ENCODE measurements around the gene ADGRE3. TPM values are rescaled to one million over a fixed set of nuclear protein-coding genes. Genes with fewer than 3 reads are reported as not detected.
"Not testable (repeated sequence)": the region's sequence is repeated elsewhere in the genome, so short reads cannot be mapped to it uniquely, and the experiment has no call there.

The ADGRE3 gene
- total and polyA plus RNA-seq, 4 donors, result 1.1 TPM; not detected in 3

- not testable (repeated sequence) for H3K36me3 ChIP-seq (ENCODE audit: control insufficient read depth, insufficient read depth, low read length); DNase-seq (ENCODE audit: low read depth in 4 of 6, low spot score in 6 of 6); H3K9me3 ChIP-seq (ENCODE audit: control insufficient read depth, insufficient read depth, low read length); H3K27ac ChIP-seq (ENCODE audit: low read depth, low read length); H3K27me3 ChIP-seq (ENCODE audit: control insufficient read depth, insufficient read depth, low read length); H3K4me3 ChIP-seq (ENCODE audit: low read depth, low read length); H3K4me1 ChIP-seq (ENCODE audit: control insufficient read depth, insufficient read depth, low read length)
- 87% methylated on average over 11 of the region's 14 CpGs for WGBS (ENCODE audit: insufficient coverage)
These were observed 61.1 kb downstream of the ADGRE3 start for GRCh38 chr19:14613399-14614098.

- Histone ChIP-seq H3K36me3 (ENCODE audit: control insufficient read depth, insufficient read depth, low read length) (no peaks in the 10 kb centered on the region), H3K4me3 (ENCODE audit: low read depth, low read length) (no peak overlapping the region), H3K27ac (ENCODE audit: low read depth, low read length) (no peak overlapping the region), H3K9me3 (ENCODE audit: control insufficient read depth, insufficient read depth, low read length) (no peaks in the 10 kb centered on the region), H3K4me1 (ENCODE audit: control insufficient read depth, insufficient read depth, low read length) (no peaks in the 10 kb centered on the region), H3K27me3 (ENCODE audit: control insufficient read depth, insufficient read depth, low read length) (no peaks in the 10 kb centered on the region)
- WGBS (ENCODE audit: insufficient coverage), result 79% methylated on average over 2 of the region's 4 CpGs
- DNase-seq (ENCODE audit: low read depth in 4 of 6, low spot score in 6 of 6), result no peak
These were observed 62.0 kb downstream of the ADGRE3 start for GRCh38 chr19:14612657-14613056.

GRCh38 chr19:14612242-14612641 is 62.4 kb downstream of the ADGRE3 start:
- not testable (repeated sequence) for H3K27ac ChIP-seq (ENCODE audit: low read depth, low read length); H3K4me1 ChIP-seq (ENCODE audit: control insufficient read depth, insufficient read depth, low read length); DNase-seq (ENCODE audit: low read depth in 4 of 6, low spot score in 6 of 6); H3K36me3 ChIP-seq (ENCODE audit: control insufficient read depth, insufficient read depth, low read length); H3K9me3 ChIP-seq (ENCODE audit: control insufficient read depth, insufficient read depth, low read length); H3K27me3 ChIP-seq (ENCODE audit: control insufficient read depth, insufficient read depth, low read length); H3K4me3 ChIP-seq (ENCODE audit: low read depth, low read length)
- 87% methylated on average over 3 of the region's 5 CpGs for WGBS (ENCODE audit: insufficient coverage)

- Histone ChIP-seq H3K27me3 (ENCODE audit: control insufficient read depth, insufficient read depth, low read length) (no peaks in the 10 kb centered on the region), H3K27ac (ENCODE audit: low read depth, low read length) (no peak overlapping the region), H3K9me3 (ENCODE audit: control insufficient read depth, insufficient read depth, low read length) (no peaks in the 10 kb centered on the region), H3K4me1 (ENCODE audit: control insufficient read depth, insufficient read depth, low read length) (no peaks in the 10 kb centered on the region), H3K4me3 (ENCODE audit: low read depth, low read length) (no peak overlapping the region), H3K36me3 (ENCODE audit: control insufficient read depth, insufficient read depth, low read length) (no peaks in the 10 kb centered on the region)
- WGBS (ENCODE audit: insufficient coverage), result 60% methylated on average over 2 of the region's 4 CpGs
- DNase-seq (ENCODE audit: low read depth in 4 of 6, low spot score in 6 of 6), result no peak
These were observed 63.6 kb downstream of the ADGRE3 start for GRCh38 chr19:14611051-14611450.

- H3K9me3 ChIP-seq (ENCODE audit: control insufficient read depth, insufficient read depth, low read length), result no peaks in the 10 kb centered on the region
- WGBS (ENCODE audit: insufficient coverage), result 81% methylated on average over 4 of the region's 9 CpGs
- H3K36me3 ChIP-seq (ENCODE audit: control insufficient read depth, insufficient read depth, low read length), result no peaks in the 10 kb centered on the region
- H3K27me3 ChIP-seq (ENCODE audit: control insufficient read depth, insufficient read depth, low read length), result no peaks in the 10 kb centered on the region
- DNase-seq (ENCODE audit: low read depth in 4 of 6, low spot score in 6 of 6), result no peak
- no peaks in the 10 kb centered on the region for H3K4me1 ChIP-seq (ENCODE audit: control insufficient read depth, insufficient read depth, low read length)
- H3K4me3 ChIP-seq (ENCODE audit: low read depth, low read length), result no peak overlapping the region
- no peak overlapping the region for H3K27ac ChIP-seq (ENCODE audit: low read depth, low read length)
These were observed 68.0 kb downstream of the ADGRE3 start for GRCh38 chr19:14606627-14607026.

GRCh38 chr19:14603990-14604387 is 70.7 kb downstream of the ADGRE3 start:
- H3K27me3 ChIP-seq (ENCODE audit: control insufficient read depth, insufficient read depth, low read length), result no peaks in the 10 kb centered on the region

GRCh38 chr19:14599548-14600147 is 75.0 kb downstream of the ADGRE3 start:
- 88% methylated on average over 8 of the region's 8 CpGs for WGBS (ENCODE audit: insufficient coverage)
- Histone ChIP-seq H3K36me3 (ENCODE audit: control insufficient read depth, insufficient read depth, low read length) (no peaks in the 10 kb centered on the region), H3K4me3 (ENCODE audit: low read depth, low read length) (no peak overlapping the region)

More at GRCh38 chr19:14603990-14604387, 70.7 kb downstream of the ADGRE3 start:
- no peak overlapping the region for H3K27ac ChIP-seq (ENCODE audit: low read depth, low read length)
- H3K4me3 ChIP-seq (ENCODE audit: low read depth, low read length), result no peak overlapping the region
- DNase-seq (ENCODE audit: low read depth in 4 of 6, low spot score in 6 of 6), result no peak
- whole genome bisulfite sequencing (ENCODE audit: insufficient coverage), result 100% methylated on average over 2 of the region's 2 CpGs
- H3K9me3 ChIP-seq (ENCODE audit: control insufficient read depth, insufficient read depth, low read length), result no peaks in the 10 kb centered on the region
- H3K36me3 ChIP-seq (ENCODE audit: control insufficient read depth, insufficient read depth, low read length), result no peaks in the 10 kb centered on the region
- no peaks in the 10 kb centered on the region for H3K4me1 ChIP-seq (ENCODE audit: control insufficient read depth, insufficient read depth, low read length)

GRCh38 chr19:14595558-14595957 is 79.1 kb downstream of the ADGRE3 start:
- Histone ChIP-seq H3K9me3 (ENCODE audit: control insufficient read depth, insufficient read depth, low read length) (peaks cover 2% of the 10 kb centered on the region), H3K27me3 (ENCODE audit: control insufficient read depth, insufficient read depth, low read length) (no peaks in the 10 kb centered on the region), H3K36me3 (ENCODE audit: control insufficient read depth, insufficient read depth, low read length) (no peaks in the 10 kb centered on the region), H3K4me1 (ENCODE audit: control insufficient read depth, insufficient read depth, low read length) (no peaks in the 10 kb centered on the region), H3K4me3 (ENCODE audit: low read depth, low read length) (no peak overlapping the region), H3K27ac (ENCODE audit: low read depth, low read length) (no peak overlapping the region)
- DNase-seq (ENCODE audit: low read depth in 4 of 6, low spot score in 6 of 6), result no peak
- WGBS (ENCODE audit: insufficient coverage), result 89% methylated on average over 3 of the region's 3 CpGs

More at GRCh38 chr19:14599548-14600147, 75.0 kb downstream of the ADGRE3 start:
- DNase-seq (ENCODE audit: low read depth in 4 of 6, low spot score in 6 of 6), result no peak
- no peaks in the 10 kb centered on the region for H3K4me1 ChIP-seq (ENCODE audit: control insufficient read depth, insufficient read depth, low read length)
- H3K9me3 ChIP-seq (ENCODE audit: control insufficient read depth, insufficient read depth, low read length), result peaks cover 2% of the 10 kb centered on the region
- no peak overlapping the region for H3K27ac ChIP-seq (ENCODE audit: low read depth, low read length)
- no peaks in the 10 kb centered on the region for H3K27me3 ChIP-seq (ENCODE audit: control insufficient read depth, insufficient read depth, low read length)

GRCh38 chr19:14589433-14589832 is 85.2 kb downstream of the ADGRE3 start:
- WGBS (ENCODE audit: insufficient coverage), result no CpG with 5 or more reads among the region's 4 CpGs
- H3K4me3 ChIP-seq (ENCODE audit: low read depth, low read length); H3K4me1 ChIP-seq (ENCODE audit: control insufficient read depth, insufficient read depth, low read length); H3K36me3 ChIP-seq (ENCODE audit: control insufficient read depth, insufficient read depth, low read length); DNase-seq (ENCODE audit: low read depth in 4 of 6, low spot score in 6 of 6); H3K9me3 ChIP-seq (ENCODE audit: control insufficient read depth, insufficient read depth, low read length); H3K27me3 ChIP-seq (ENCODE audit: control insufficient read depth, insufficient read depth, low read length); H3K27ac ChIP-seq (ENCODE audit: low read depth, low read length): not testable (repeated sequence)

- H3K9me3 ChIP-seq (ENCODE audit: control insufficient read depth, insufficient read depth, low read length); H3K27me3 ChIP-seq (ENCODE audit: control insufficient read depth, insufficient read depth, low read length); H3K36me3 ChIP-seq (ENCODE audit: control insufficient read depth, insufficient read depth, low read length); H3K4me3 ChIP-seq (ENCODE audit: low read depth, low read length); H3K4me1 ChIP-seq (ENCODE audit: control insufficient read depth, insufficient read depth, low read length); H3K27ac ChIP-seq (ENCODE audit: low read depth, low read length); DNase-seq (ENCODE audit: low read depth in 4 of 6, low spot score in 6 of 6): not testable (repeated sequence)
- WGBS (ENCODE audit: insufficient coverage), result no CpG with 5 or more reads among the region's 3 CpGs
These were observed 89.5 kb downstream of the ADGRE3 start for GRCh38 chr19:14585187-14585586.
